GM21526 (cell line): ENCODE measurements around the gene TRPM6.
"Not testable (repeated sequence)": the region's sequence is repeated elsewhere in the genome, so short reads cannot be mapped to it uniquely, and the experiment has no call there.

Experiments used
- ATAC-seq: cut with Tn5 transposase; IDR thresholded peaks from one replicate; pipeline ENCODE4 v1.9.1; 2021; ENCODE audit warnings: moderate library complexity; ENCODE audit not compliant: unreplicated experiment, low FRiP score

Gene TRPM6

DNA sequence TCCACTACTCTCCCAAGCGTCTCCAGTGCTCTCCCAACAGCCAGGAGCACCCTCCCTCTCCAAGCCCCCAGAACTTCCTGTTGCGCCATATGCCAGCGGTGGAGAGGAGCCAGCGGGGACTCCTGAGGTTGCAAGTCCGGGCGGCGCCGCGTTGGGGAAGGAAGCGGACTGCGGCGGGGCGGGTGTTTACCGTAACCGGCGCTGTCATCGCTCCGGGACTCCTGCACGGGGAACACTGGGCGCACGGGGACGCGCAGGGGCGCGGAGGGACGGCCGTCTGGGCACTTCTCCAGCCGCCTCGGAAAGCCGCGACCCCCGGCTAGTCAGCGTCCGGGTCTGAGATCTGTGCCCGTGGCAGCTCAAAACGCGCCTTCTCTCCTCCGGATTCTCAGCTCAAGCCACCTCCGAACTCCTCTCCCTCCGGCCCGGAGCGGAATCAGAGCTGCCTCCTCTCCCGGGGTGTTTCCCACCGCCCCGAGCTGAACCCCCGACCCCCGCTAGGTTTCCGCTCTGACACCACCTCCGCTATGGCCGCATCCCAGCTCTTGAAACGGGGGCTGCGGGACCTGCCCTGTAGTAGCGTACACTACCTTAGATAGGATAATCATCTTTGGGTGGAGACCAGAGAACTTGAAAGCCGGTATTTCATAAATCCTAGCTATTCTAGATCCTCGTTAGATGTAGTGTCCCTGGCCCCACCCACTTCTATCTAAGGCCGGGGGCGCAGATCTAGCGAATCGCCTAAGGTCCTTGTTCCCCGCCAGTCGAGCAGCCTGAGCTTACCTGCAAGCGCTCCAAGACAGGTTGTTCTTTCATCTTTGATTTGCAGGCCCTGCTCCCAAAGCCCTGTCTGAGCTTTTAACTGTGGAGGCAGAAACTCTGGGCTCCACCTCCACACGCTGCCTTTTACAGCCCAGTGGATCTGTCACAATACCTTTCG, at the start of gene TRPM6:
Gene TRPM6, minus strand, starts transcription at position 881 of the 940 bp plus-strand sequence. Its CDS starts 65 bp downstream, at position 816.
- ATAC-seq, result no peak

DNA sequence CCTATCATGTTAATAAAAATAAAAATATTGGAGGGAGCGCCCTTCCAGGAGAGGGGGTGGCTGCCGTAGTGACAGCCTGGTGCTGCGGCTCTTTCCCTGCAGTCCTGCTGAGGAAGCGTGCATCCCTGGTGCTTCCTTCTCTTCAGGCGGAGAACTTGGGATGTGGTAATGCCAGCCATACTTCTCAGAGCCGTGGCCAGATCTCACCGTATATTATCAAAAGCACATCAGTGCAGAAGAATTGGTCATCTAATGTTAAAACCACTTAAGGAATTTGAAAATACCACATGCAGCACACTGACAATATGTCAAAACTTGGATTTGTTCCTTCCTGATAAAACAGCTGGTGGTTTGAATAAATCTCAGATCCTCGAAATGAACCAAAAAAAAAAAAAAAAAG, 47.3 kb upstream of the TRPM6 start:
- no peak for ATAC-seq

GRCh38 chr9:74921737-74922136, 34.0 kb upstream of the TRPM6 start:
- no peak for ATAC-seq

DNA sequence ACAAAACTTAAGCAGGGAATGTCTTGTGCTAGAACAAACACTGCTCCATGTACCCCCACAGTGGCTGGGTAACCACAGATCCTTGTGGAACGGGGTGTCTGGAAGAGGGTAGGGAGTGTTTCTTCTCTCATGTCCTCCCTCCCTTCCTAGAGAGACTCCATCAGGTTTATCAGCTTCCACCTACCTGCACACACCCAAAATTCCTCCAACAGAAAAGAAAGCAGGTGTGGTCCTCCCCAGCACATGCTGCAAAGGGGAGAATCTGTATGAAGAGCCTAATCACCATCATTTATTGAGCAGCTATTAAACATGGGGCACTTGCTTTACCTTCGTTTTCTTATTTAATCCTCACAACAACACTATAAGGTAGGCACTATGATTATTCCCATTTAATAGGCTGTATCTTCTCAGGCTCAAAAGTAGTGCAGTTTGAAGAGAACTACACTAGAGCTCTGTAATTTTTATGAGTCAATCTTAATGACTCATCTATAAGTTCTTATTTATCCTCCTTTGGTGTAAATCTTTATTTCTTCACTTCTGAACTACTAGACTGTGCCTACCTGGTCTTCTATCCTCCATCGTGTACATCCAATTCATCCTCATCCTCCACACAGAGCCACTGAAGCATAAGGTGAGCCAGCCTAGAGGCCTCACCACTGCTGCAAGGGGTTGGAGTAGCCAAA, 33.4 kb upstream of the TRPM6 start:
- ATAC-seq, result no peak

DNA sequence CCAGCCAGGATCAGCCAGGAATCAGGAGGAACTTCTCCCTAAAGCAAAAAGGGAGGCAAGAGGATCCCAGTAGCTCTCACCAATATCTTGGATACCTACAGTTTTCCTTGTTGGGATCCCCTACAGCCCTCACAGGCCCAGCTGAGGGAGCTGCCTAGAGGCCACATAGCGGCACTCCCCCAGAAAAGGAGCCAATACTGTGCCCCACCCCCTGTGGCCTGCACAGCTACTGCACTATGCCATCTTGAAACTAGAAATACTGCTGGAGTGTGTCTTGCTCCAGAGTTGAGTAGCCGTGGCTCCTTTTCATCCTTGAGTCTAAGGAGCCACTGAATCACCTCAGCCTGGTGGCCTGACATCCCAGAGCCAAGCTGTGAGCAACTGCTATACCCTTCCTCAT, 22.3 kb upstream of the TRPM6 start:
- ATAC-seq, result no peak

- no peak for ATAC-seq
Measured at GRCh38 chr9:74908665-74909064, 20.9 kb upstream of the TRPM6 start.

DNA sequence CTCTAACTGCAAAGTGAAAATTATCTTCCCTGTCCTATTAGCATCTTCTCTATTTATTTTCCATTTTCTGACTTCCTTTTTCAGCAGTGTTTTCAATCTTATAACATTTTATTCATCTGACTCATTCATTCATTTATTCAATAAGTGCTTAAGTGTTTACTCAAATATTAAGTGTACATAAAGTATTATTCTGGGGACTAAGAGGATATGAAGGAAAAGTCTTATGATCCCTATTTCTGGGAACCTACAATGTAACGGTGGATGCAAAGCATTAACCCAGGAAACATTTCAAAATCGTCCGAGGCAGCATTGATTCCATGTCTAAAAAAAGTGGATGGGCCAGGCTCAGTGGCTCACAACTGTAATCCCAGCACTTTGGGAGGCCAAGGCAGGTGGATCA, 19.4 kb upstream of the TRPM6 start:
- no peak for ATAC-seq

- ATAC-seq, result no peak
Measured at GRCh38 chr9:74901001-74901400, 13.3 kb upstream of the TRPM6 start.

GRCh38 chr9:74888449-74888848, 728 bp upstream of the TRPM6 start:
- not testable (repeated sequence) for ATAC-seq

DNA sequence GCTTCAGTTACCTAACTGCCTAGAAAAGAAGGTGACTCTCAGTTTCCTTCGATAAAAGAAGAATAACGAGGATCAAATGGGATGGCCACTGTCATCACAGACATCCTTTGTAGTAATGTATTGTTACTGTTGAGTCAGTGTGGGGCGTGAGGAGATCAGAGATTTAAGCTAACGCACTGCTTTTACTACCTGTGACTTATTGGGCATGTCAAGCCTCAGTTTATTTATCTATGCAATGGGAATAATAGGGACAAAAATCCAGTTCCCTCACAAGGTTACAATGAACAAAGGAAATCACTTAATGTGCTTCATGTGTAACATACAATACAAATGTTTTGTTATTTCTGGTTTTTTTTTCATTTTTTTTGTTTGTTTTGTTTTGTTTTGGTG, 255 bp upstream of the TRPM6 start:
- no peak for ATAC-seq

- ATAC-seq, result no peak
Measured at GRCh38 chr9:74876382-74876949, 11.3 kb downstream of the TRPM6 start.

GRCh38 chr9:74875656-74876055, 12.1 kb downstream of the TRPM6 start:
- ATAC-seq, result no peak

DNA sequence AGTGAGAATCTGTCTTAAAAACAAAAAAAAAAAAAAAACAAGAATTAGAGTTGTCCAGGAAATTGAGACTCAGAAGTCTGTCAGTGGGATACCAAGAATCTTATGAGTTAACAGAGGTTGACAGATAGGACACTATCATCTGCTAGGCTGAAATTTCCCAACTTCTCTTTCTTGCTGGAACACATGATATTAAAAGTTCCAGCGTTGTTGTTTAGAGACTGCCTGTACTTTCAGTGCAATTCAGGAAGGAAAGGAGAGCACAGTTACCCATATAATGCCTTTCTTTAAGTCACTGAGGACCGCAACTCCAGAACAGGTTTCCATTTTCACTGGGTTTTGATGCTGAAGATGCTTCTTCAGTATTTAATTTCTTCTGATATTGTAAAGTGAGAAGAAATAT, 13.5 kb downstream of the TRPM6 start:
- ATAC-seq, result no peak

- ATAC-seq, result no peak
Measured at GRCh38 chr9:74872619-74873233, 15.0 kb downstream of the TRPM6 start.

DNA sequence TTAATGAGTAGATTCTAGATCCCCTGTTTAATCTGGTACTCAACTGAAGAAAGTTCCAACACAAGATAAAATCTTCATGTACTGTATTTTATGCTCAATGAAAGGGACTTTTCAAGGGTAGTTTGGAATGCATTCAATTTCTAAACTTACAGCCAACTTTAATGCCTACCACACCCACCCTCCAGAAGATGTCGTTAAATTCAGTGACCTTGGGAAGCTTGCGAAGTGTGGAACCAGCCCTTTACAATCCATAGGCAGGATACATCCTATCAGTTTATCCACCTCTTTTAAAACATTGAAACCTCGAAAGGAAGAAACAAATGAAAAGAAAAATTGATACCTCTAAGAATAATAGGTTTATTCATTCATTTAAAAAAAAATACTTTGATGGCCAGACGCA, 20.2 kb downstream of the TRPM6 start:
- no peak for ATAC-seq

DNA sequence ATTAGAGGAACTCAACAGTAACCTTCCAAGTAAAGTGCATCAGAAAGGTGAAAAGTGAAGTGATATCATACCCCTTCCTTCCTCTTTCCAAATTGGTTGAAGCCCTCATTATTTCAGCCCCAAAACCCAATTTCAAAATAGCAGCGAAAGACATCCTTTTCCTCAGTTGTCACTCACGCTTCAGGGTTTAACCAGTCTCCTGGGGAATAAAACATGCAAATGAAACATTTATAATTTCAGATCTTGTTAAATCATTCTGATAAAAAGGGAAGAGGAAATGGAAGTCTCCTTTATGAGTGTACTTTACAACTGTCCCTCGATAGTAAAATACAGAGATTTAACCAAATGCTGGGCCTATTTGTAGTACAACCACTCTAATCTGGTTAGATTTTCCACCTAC, 22.5 kb downstream of the TRPM6 start:
- peak; percentile 63 for ATAC-seq

DNA sequence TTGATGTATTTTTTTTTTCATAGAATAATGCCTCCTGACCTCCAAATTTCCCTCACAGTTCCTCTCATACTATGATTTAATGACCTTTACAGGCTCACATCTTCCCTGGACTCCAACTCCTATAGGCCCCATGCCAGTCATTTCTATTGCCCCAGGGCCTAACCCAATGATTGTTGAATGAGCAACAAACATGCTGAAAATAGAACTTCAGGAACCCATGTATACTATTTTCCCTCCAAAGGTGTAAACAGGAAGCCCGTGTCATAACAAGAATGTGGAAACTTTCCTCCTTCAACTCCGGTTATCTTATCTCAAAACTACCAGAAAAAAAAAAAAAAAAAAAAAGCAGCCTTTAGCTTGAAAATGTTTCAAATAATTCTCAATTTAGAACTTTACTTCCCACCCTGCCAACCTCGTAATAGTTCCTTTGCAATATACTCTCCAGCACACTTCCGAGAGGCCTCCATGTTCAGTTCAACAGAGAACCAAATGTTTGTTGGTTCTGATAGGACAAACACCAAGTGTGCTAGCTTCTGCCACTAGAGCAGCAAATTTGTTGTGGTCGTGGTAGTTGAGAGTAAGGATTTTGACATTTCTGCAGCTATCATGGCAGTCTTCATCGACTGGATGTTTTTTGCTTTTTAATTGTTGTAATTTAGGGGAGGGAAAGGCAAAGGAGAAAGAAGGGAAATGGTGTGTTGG, 25.8 kb downstream of the TRPM6 start:
- no peak for ATAC-seq

DNA sequence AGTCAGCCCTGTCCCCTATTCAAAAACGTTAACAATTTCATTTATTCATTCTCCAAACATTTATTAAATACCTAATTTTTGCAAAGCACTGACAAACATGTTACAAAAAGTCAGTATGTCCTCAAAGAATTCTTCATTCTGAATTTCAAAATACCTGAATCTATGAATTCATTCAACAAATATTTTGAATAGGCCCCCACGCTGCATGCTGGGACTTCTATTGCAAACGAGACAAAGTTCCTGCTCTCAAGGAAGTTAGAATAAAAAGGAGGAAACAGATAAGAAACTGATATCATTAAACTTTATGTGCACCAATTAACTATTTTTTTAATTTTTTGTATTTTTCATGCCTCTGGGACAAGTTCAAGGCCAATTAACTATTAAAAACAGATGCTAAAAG, 26.6 kb downstream of the TRPM6 start:
- no peak for ATAC-seq

- not testable (repeated sequence) for ATAC-seq
Measured at GRCh38 chr9:74860247-74860646, 27.5 kb downstream of the TRPM6 start.

GRCh38 chr9:74859786-74860185, 27.9 kb downstream of the TRPM6 start:
- no peak for ATAC-seq
